CD4-positive, alpha-beta T cell (primary cell): ENCODE measurements around the gene C16orf96. TPM values are rescaled to one million over a fixed set of nuclear protein-coding genes. Genes with fewer than 3 reads are reported as not detected.

ENCODE experiments used
- ATAC-seq: fragments of 200-7000 bp; cut with Tn5 transposase; one replicate; pipeline ENCODE4 v1.10.0; 2022; ENCODE audit warnings: mild to moderate bottlenecking; ENCODE audit not compliant: poor library complexity
- CTCF ChIA-PET: fragments of 350-600 bp; sonication (Branson Sonifier 250); formaldehyde crosslinking; loops from one replicate; lab custom pipeline; 2021; ENCODE audit warnings: antibody characterized with exemption, inconsistent platforms; lab: Charles Lee
- POLR2A ChIA-PET: fragments of 350-600 bp; sonication (Branson Sonifier 250); formaldehyde crosslinking; loops from one replicate; lab custom pipeline; 2021; ENCODE audit warnings: antibody characterized with exemption, inconsistent platforms; lab: Charles Lee
- DNase-seq, 14 experiments: peaks; one replicate each; pipeline ENCODE4 v3.0.0-alpha.2; 2013 to 2020; ENCODE audit warnings: mixed read lengths in 2 of 14
- H3K27ac ChIP-seq, 2 donors: one replicate each; pipeline versions ENCODE4 v1.5.1 to v1.7.0; 2013; ENCODE audit warnings: low read length in 2 of 2, low read depth in 1 of 2, mild to moderate bottlenecking in 1 of 2
- H3K27me3 ChIP-seq, 2 experiments: 1 replicate in 1 of 2; 2 replicates in 1 of 2; pipeline versions ENCODE4 v1.6.1 to v1.7.0; 2013; ENCODE audit warnings: low read length in 2 of 2, control low read depth in 1 of 2, mild to moderate bottlenecking in 1 of 2, moderate library complexity in 1 of 2; ENCODE audit not compliant: insufficient read depth in 2 of 2, control insufficient read depth in 1 of 2
- H3K36me3 ChIP-seq: one replicate; pipeline ENCODE4 v1.6.1; 2013; ENCODE audit warnings: low read length, control low read depth; ENCODE audit not compliant: insufficient read depth
- H3K4me1 ChIP-seq: one replicate; pipeline ENCODE4 v1.6.1; 2013; ENCODE audit warnings: low read length, control low read depth; ENCODE audit not compliant: insufficient read depth
- H3K4me3 ChIP-seq: one replicate; pipeline ENCODE4 v1.5.1; 2013; ENCODE audit warnings: mild to moderate bottlenecking, low read length, moderate library complexity
- H3K9me3 ChIP-seq, 2 experiments: 1 replicate in 1 of 2; 2 replicates in 1 of 2; pipeline versions ENCODE4 v1.6.1 to v1.7.0; 2013; ENCODE audit warnings: low read length in 2 of 2, mild to moderate bottlenecking in 2 of 2, control low read depth in 1 of 2, moderate library complexity in 1 of 2; ENCODE audit not compliant: control insufficient read depth in 1 of 2, insufficient read depth in 1 of 2
- H3K27ac Mint-ChIP-seq: one replicate; pipeline ENCODE4 v1.8.0; 2020; ENCODE audit warnings: mixed read lengths
- H3K27me3 Mint-ChIP-seq: one replicate; pipeline ENCODE4 v1.8.0; 2021; ENCODE audit warnings: mixed read lengths
- H3K36me3 Mint-ChIP-seq: one replicate; pipeline ENCODE4 v1.8.0; 2021; ENCODE audit warnings: low read depth, mixed read lengths
- H3K4me1 Mint-ChIP-seq: one replicate; pipeline ENCODE4 v1.8.0; 2021; ENCODE audit warnings: low read depth, mixed read lengths
- H3K4me3 Mint-ChIP-seq: one replicate; pipeline ENCODE4 v1.8.0; 2020; ENCODE audit warnings: mild to moderate bottlenecking, mixed read lengths
- H3K9me3 Mint-ChIP-seq: one replicate; pipeline ENCODE4 v1.8.0; 2020; ENCODE audit warnings: mixed read lengths
- CTCF ChIP-seq: fragments of 200-600 bp; IDR thresholded peaks from one replicate; pipeline ENCODE4 v1.8.0; 2022; ENCODE audit warnings: antibody characterized with exemption, mild to moderate bottlenecking
- intact Hi-C, 2 experiments: fragments of 100-400 bp; cut with DNase I in 1 of 2; cut with micrococcal nuclease in 1 of 2; formaldehyde crosslinking; loops; one replicate each; pipeline versions ENCODE4 v1.15.1 to v1.9.0; 2023 to 2025; cut with DNase I, micrococcal nuclease
- polyA plus RNA-seq, 2 donors: library from polyadenylated mRNA; unstranded; fragments of 120-200 nt; gene quantifications; one replicate each; pipeline ENCODE4 v1.2.1, GENCODE V29; 2013
- total RNA-seq, 174 experiments: library from RNA in 2 of 174; stranded (reverse) in 2 of 174; gene quantifications; one replicate each; pipeline ENCODE4 v1.2.3 and lab custom pipeline; 2021 to 2026

C16orf96 gene
- under 1 TPM; 0.27 to 0.42 TPM for total RNA-seq
- 0.15 TPM for polyA plus RNA-seq (2013, experiment 1 of 2)
- polyA plus RNA-seq (2013, experiment 2 of 2): 0.27 TPM
- 0 to 2.0 (median 0.32) reads per million in 172 experiments for total RNA-seq (lab: John Stamatoyannopoulos, UW)

- Mint-ChIP-seq H3K4me1 (no peaks in the 10 kb centered on the region), H3K27ac (no peak within 1 kb of the TSS), H3K9me3 (no peaks in the 10 kb centered on the region), H3K4me3 (no peak within 1 kb of the TSS), H3K36me3 (no peaks in the 10 kb centered on the region), H3K27me3 (no peaks in the 10 kb centered on the region)
- ChIA-PET CTCF (no interaction called here), POLR2A (no interaction called here)
- no peak for DNase-seq
- intact Hi-C loops: no loop called here
- H3K4me1 ChIP-seq: no peaks in the 10 kb centered on the region
- H3K9me3 ChIP-seq: no peaks in the 10 kb centered on the region
- no peaks in the 10 kb centered on the region for H3K27me3 ChIP-seq
- TF ChIP-seq CTCF: no peak
- H3K4me3 ChIP-seq: no peak within 1 kb of the TSS
- ATAC-seq: no peak
- H3K36me3 ChIP-seq: no peaks in the 10 kb centered on the region
- H3K27ac ChIP-seq: no peak within 1 kb of the TSS
Measured at GRCh38 chr16:4556112-4556511, at the start of gene C16orf96. Gene C16orf96 (plus strand): TSS chr16:4556340. CDS start chr16:4556490, 150 bp downstream.

- Histone ChIP-seq H3K27me3 (no peaks in the 10 kb centered on the region), H3K36me3 (peaks cover 56% of the 10 kb centered on the region), H3K9me3 (no peaks in the 10 kb centered on the region), H3K4me3 (no peak overlapping the region), H3K4me1 (peaks cover 72% of the 10 kb centered on the region), H3K27ac (peak overlapping the region; percentile 78 to 84)
- Mint-ChIP-seq H3K4me3 (peak overlapping the region; percentile 82), H3K4me1 (peaks cover 65% of the 10 kb centered on the region), H3K27me3 (no peaks in the 10 kb centered on the region), H3K27ac (peak overlapping the region; percentile 97), H3K9me3 (no peaks in the 10 kb centered on the region), H3K36me3 (peaks cover 75% of the 10 kb centered on the region)
- DNase-seq (peak; percentile 37 to 87 (median 48)), ATAC-seq (peak; percentile 30)
- TF ChIP-seq CTCF: peak; percentile 86
- CTCF ChIA-PET: interaction anchor here (0.8 to 6.0 kb wide), 12 partner anchors 9 to 252 kb away, joined by 3 to 70 read pairs (median 4); partner anchors contain the start of genes HMOX2 and MGRN1
- intact Hi-C loops: loop anchor here (1.0 to 2.0 kb wide), 3 partner anchors 42 to 79 kb away; no protein-coding TSS in a partner anchor
- POLR2A ChIA-PET: interaction anchor here (1.2 to 6.0 kb wide), 11 partner anchors 8 to 233 kb away, joined by 3 to 140 read pairs (median 15); partner anchors contain the start of genes CDIP1, CORO7, HMOX2 and MGRN1
Measured at GRCh38 chr16:4506450-4506849, 49.7 kb upstream of the C16orf96 start.

GRCh38 chr16:4507588-4508345 is 48.4 kb upstream of the C16orf96 start:
- no peaks in the 10 kb centered on the region for H3K27me3 ChIP-seq
- H3K27ac Mint-ChIP-seq: peak overlapping the region; percentile 97
- peaks cover 84% of the 10 kb centered on the region for H3K36me3 Mint-ChIP-seq
- no peaks in the 10 kb centered on the region for H3K9me3 ChIP-seq
- H3K9me3 Mint-ChIP-seq: no peaks in the 10 kb centered on the region
- H3K27me3 Mint-ChIP-seq: no peaks in the 10 kb centered on the region
- DNase-seq (no peak), ATAC-seq (no peak)
- H3K4me1 ChIP-seq: peaks cover 70% of the 10 kb centered on the region
- peaks cover 64% of the 10 kb centered on the region for H3K36me3 ChIP-seq
- CTCF ChIA-PET: interaction anchor here (0.8 to 6.0 kb wide), 8 partner anchors 30 to 117 kb away, joined by 3 to 70 read pairs (median 4); partner anchors contain the start of genes HMOX2 and MGRN1
- no peak overlapping the region for H3K4me3 ChIP-seq
- peaks cover 63% of the 10 kb centered on the region for H3K4me1 Mint-ChIP-seq
- H3K27ac ChIP-seq: peak overlapping the region; percentile 10 to 46
- intact Hi-C loops: loop anchor here in 1 of 2 experiments (2.0 kb wide), 1 partner anchor 77 kb away; no protein-coding TSS in a partner anchor
- no peak overlapping the region for H3K4me3 Mint-ChIP-seq
- TF ChIP-seq CTCF: no peak
- POLR2A ChIA-PET: interaction anchor here (1.2 to 6.0 kb wide), 5 partner anchors 20 to 41 kb away, joined by 3 to 140 read pairs (median 45); partner anchors contain the start of genes CDIP1, HMOX2 and NMRAL1
